ENCODE results near the gene CRYBG3.

Gene CRYBG3

GRCh38 chr3:97990624-97991292 lies 168.9 kb downstream of the CRYBG3 start:
- H3K9me3 ChIP-seq (ENCODE audit: insufficient read depth, low read length, severe bottlenecking), result peaks cover 3% of the 10 kb centered on the region
- TF ChIP-seq CTCF (IDR thresholded peaks at IDR 0.05; ENCODE audit: borderline replicate concordance, extremely low read depth, low read length, poor library complexity, severe bottlenecking) (no peak), EZH2 (IDR thresholded peaks at IDR 0.05; ENCODE audit: borderline replicate concordance, low read depth, low read length, severe bottlenecking) (no peak)
- H3K36me3 ChIP-seq (ENCODE audit: insufficient read depth, low read length), result no peaks in the 10 kb centered on the region
- no peak overlapping the region for H3K27ac ChIP-seq (ENCODE audit: low read length)
- peaks cover 23% of the 10 kb centered on the region for H3K4me1 ChIP-seq (ENCODE audit: insufficient read depth, low read length)
- H2AFZ ChIP-seq (ENCODE audit: low read depth, low read length), result peak overlapping the region; percentile 63
- peak; percentile 43 for DNase-seq
- ATAC-seq (ENCODE audit: insufficient read depth, low read depth), result peak; percentile 77
- H3K4me2 ChIP-seq (ENCODE audit: insufficient read depth, low read length), result peak overlapping the region; percentile 61
- H3K27me3 ChIP-seq (ENCODE audit: insufficient read depth, low read length, poor library complexity), result no peaks in the 10 kb centered on the region
- no peak overlapping the region for H3K9ac ChIP-seq (ENCODE audit: low read depth, low read length)
- H3K4me3 ChIP-seq (ENCODE audit: low read depth in 1 of 2, low read length in 2 of 2), result peak overlapping the region in 1 of 2 experiments; percentile 39; a peak in 2 of 4 replicates
- H3K79me2 ChIP-seq (ENCODE audit: insufficient read depth, low read length), result no peaks in the 10 kb centered on the region
- no peaks in the 10 kb centered on the region for H4K20me1 ChIP-seq (ENCODE audit: insufficient read depth, low read length)

- TF ChIP-seq CTCF (IDR thresholded peaks at IDR 0.05; ENCODE audit: borderline replicate concordance, extremely low read depth, low read length, poor library complexity, severe bottlenecking) (no peak), EZH2 (IDR thresholded peaks at IDR 0.05; ENCODE audit: borderline replicate concordance, low read depth, low read length, severe bottlenecking) (no peak)
- Histone ChIP-seq H3K4me2 (ENCODE audit: insufficient read depth, low read length) (peak overlapping the region; percentile 61), H4K20me1 (ENCODE audit: insufficient read depth, low read length) (no peaks in the 10 kb centered on the region), H3K9me3 (ENCODE audit: insufficient read depth, low read length, severe bottlenecking) (peaks cover 3% of the 10 kb centered on the region), H3K9ac (ENCODE audit: low read depth, low read length) (no peak overlapping the region), H3K36me3 (ENCODE audit: insufficient read depth, low read length) (no peaks in the 10 kb centered on the region), H2AFZ (ENCODE audit: low read depth, low read length) (peak overlapping the region; percentile 63), H3K27me3 (ENCODE audit: insufficient read depth, low read length, poor library complexity) (no peaks in the 10 kb centered on the region), H3K4me1 (ENCODE audit: insufficient read depth, low read length) (peaks cover 23% of the 10 kb centered on the region), H3K79me2 (ENCODE audit: insufficient read depth, low read length) (no peaks in the 10 kb centered on the region), H3K27ac (ENCODE audit: low read length) (no peak overlapping the region), H3K4me3 (ENCODE audit: low read depth in 1 of 2, low read length in 2 of 2) (peak overlapping the region in 1 of 2 experiments; percentile 39; a peak in 2 of 4 replicates)
- peak; percentile 83 for ATAC-seq (ENCODE audit: insufficient read depth, low read depth)
- no peak for DNase-seq
These were observed 169.5 kb downstream of the CRYBG3 start for GRCh38 chr3:97991293-97991682.

GRCh38 chr3:97992547-97993173 lies 170.8 kb downstream of the CRYBG3 start:
- Histone ChIP-seq H2AFZ (ENCODE audit: low read depth, low read length) (no peak overlapping the region), H3K4me2 (ENCODE audit: insufficient read depth, low read length) (no peak overlapping the region), H3K9me3 (ENCODE audit: insufficient read depth, low read length, severe bottlenecking) (peaks cover 3% of the 10 kb centered on the region), H3K4me3 (ENCODE audit: low read depth in 1 of 2, low read length in 2 of 2) (no peak overlapping the region), H3K27me3 (ENCODE audit: insufficient read depth, low read length, poor library complexity) (no peaks in the 10 kb centered on the region), H3K27ac (ENCODE audit: low read length) (no peak overlapping the region), H3K36me3 (ENCODE audit: insufficient read depth, low read length) (no peaks in the 10 kb centered on the region), H4K20me1 (ENCODE audit: insufficient read depth, low read length) (no peaks in the 10 kb centered on the region), H3K4me1 (ENCODE audit: insufficient read depth, low read length) (peaks cover 23% of the 10 kb centered on the region), H3K79me2 (ENCODE audit: insufficient read depth, low read length) (no peaks in the 10 kb centered on the region), H3K9ac (ENCODE audit: low read depth, low read length) (no peak overlapping the region)
- no peak for ATAC-seq (ENCODE audit: insufficient read depth, low read depth)
- no peak for DNase-seq
- TF ChIP-seq EZH2 (IDR thresholded peaks at IDR 0.05; ENCODE audit: borderline replicate concordance, low read depth, low read length, severe bottlenecking) (no peak), CTCF (IDR thresholded peaks at IDR 0.05; ENCODE audit: borderline replicate concordance, extremely low read depth, low read length, poor library complexity, severe bottlenecking) (no peak)
